WTC11 (cell line): ENCODE measurements around the gene CLEC16A. TPM values are rescaled to one million over a fixed set of nuclear protein-coding genes. Genes with fewer than 3 reads are reported as not detected.

Experiments
- ATAC-seq: fragments of 200-7000 bp; cut with Tn5 transposase; 2 replicates; pipeline ENCODE4 v1.10.0; 2021; ENCODE audit warnings: mild to moderate bottlenecking, moderate library complexity
- CTCF ChIA-PET: fragments of 300-600 bp; sonication (Branson Sonifier 250); formaldehyde crosslinking; loops from one replicate; lab custom pipeline; 2021; ENCODE audit warnings: antibody characterized with exemption; lab: Charles Lee
- POLR2A ChIA-PET: fragments of 350-600 bp; sonication (Branson Sonifier 250); formaldehyde crosslinking; loops from one replicate; lab custom pipeline; 2021; ENCODE audit warnings: antibody characterized with exemption; lab: Charles Lee
- DNase-seq: peaks from one replicate; pipeline ENCODE4 v3.0.0; 2021; ENCODE audit warnings: low spot score
- H3K27ac Mint-ChIP-seq: 2 replicates; pipeline ENCODE4 v1.8.0; 2021; ENCODE audit warnings: mixed read lengths
- H3K27me3 Mint-ChIP-seq: 2 replicates; pipeline ENCODE4 v1.8.0; 2021; ENCODE audit warnings: low read depth, mild to moderate bottlenecking, moderate library complexity, mixed read lengths
- H3K36me3 Mint-ChIP-seq: 2 replicates; pipeline ENCODE4 v1.8.0; 2021; ENCODE audit warnings: mixed read lengths
- H3K4me1 Mint-ChIP-seq: 2 replicates; pipeline ENCODE4 v1.8.0; 2022; ENCODE audit warnings: mixed read lengths
- H3K4me3 Mint-ChIP-seq: 2 replicates; pipeline ENCODE4 v1.8.0; 2021; ENCODE audit warnings: mild to moderate bottlenecking, moderate library complexity, mixed read lengths
- H3K9me3 Mint-ChIP-seq: 2 replicates; pipeline ENCODE4 v1.8.0; 2021; ENCODE audit warnings: mixed read lengths
- ATF6 ChIP-seq: sonication (generic); formaldehyde crosslinking; IDR thresholded peaks from 2 replicates; pipeline ENCODE4 v1.8.1; 2023; ENCODE audit warnings: mild to moderate bottlenecking, missing genetic modification reagents
- EMX1 ChIP-seq: fragments of 250-450 bp; sonication (Bioruptor Pico); IDR thresholded peaks from 2 replicates; pipeline ENCODE4 v1.8.0; 2021; ENCODE audit warnings: mild to moderate bottlenecking
- ERG ChIP-seq: fragments of 250-450 bp; sonication (Bioruptor Pico); IDR thresholded peaks from 2 replicates; pipeline ENCODE4 v1.8.0; 2021; ENCODE audit warnings: mild to moderate bottlenecking
- GABPB1 ChIP-seq: sonication (generic); formaldehyde crosslinking; IDR thresholded peaks from 2 replicates; pipeline ENCODE4 v1.8.1; 2023; ENCODE audit warnings: mild to moderate bottlenecking, missing genetic modification reagents
- NFE2L1 ChIP-seq: sonication (generic); formaldehyde crosslinking; IDR thresholded peaks from 2 replicates; pipeline ENCODE4 v1.8.1; 2023; ENCODE audit warnings: missing genetic modification reagents
- NR3C1 ChIP-seq: sonication (generic); formaldehyde crosslinking; conservative IDR thresholded peaks from 2 replicates; pipeline ENCODE4 v1.8.1; 2023; ENCODE audit warnings: low read depth, mild to moderate bottlenecking, missing genetic modification reagents
- OVOL2 ChIP-seq: fragments of 250-450 bp; sonication (Bioruptor Pico); IDR thresholded peaks from 2 replicates; pipeline ENCODE4 v1.9.0; 2021; ENCODE audit warnings: mild to moderate bottlenecking, borderline replicate concordance
- SMAD3 ChIP-seq: sonication (generic); formaldehyde crosslinking; IDR thresholded peaks from 2 replicates; pipeline ENCODE4 v1.8.0; 2022; ENCODE audit warnings: missing genetic modification reagents, mild to moderate bottlenecking, borderline replicate concordance
- SOX15 ChIP-seq: fragments of 250-450 bp; sonication (Bioruptor Pico); IDR thresholded peaks from 2 replicates; pipeline ENCODE4 v1.9.0; 2021; ENCODE audit warnings: mild to moderate bottlenecking
- ZMAT4 ChIP-seq: fragments of 250-450 bp; sonication (Bioruptor Pico); IDR thresholded peaks from 2 replicates; pipeline ENCODE4 v1.9.0; 2021; ENCODE audit warnings: mild to moderate bottlenecking
- ZNF512 ChIP-seq: sonication (generic); formaldehyde crosslinking; IDR thresholded peaks from 2 replicates; pipeline ENCODE4 v1.8.1; 2022; ENCODE audit warnings: missing genetic modification reagents, borderline replicate concordance
- ZNF532 ChIP-seq: fragments of 250-450 bp; sonication (Bioruptor Pico); IDR thresholded peaks from 2 replicates; pipeline ENCODE4 v1.9.0; 2021; ENCODE audit warnings: mild to moderate bottlenecking, borderline replicate concordance
- total RNA-seq: library from RNA; stranded (reverse); gene quantifications from 3 replicates; pipeline ENCODE4 v1.2.3, GENCODE V29; 2021
- TF ChIP-seq, protein P1 (sequence below): sonication (generic); formaldehyde crosslinking; IDR thresholded peaks from 2 replicates; pipeline ENCODE4 v1.8.1; 2022; ENCODE audit warnings: low read depth, missing genetic modification reagents, borderline replicate concordance
- TF ChIP-seq, protein P2 (sequence below): sonication (generic); formaldehyde crosslinking; IDR thresholded peaks from 2 replicates; pipeline ENCODE4 v1.8.1; 2023; ENCODE audit warnings: mild to moderate bottlenecking, missing genetic modification reagents, borderline replicate concordance

The CLEC16A gene
- total RNA-seq, 1 experiment from 2014 or later = 14.4 TPM

DNA sequence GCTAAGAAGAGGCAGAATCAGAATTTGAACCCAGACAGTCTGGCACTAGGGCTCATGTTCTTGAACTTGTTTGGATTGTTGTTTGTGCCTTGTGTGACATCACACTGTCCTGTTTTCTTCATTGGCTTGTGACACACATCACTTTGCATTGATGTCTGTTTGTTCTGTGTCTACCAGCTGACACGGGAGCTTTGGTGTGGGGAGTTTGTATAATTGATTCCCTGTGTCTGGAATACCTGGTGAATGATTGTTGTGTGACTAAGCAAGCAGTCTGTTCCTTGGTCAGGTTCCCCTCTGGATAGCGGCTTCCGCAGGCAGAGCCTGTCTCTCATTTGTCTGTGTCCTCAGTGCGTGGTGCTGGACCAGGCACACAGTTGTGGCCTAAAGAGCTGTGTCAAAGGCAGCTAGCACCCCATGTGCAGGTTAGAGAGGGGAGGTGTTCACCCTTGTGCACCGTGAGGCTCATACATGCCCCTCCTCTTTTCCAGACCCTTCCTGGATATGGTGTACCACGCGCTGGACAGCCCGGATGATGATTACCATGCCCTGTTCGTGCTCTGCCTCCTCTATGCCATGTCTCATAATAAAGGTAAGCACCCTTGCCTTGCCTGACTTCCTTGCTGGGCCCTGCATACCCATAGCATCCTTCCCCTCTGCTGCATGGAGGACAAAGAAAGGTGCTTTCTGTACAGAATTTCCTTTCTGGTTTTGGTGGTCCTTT lies 80.1 kb downstream of the CLEC16A start:
- Mint-ChIP-seq H3K4me3 (no peak overlapping the region), H3K27me3 (no peaks in the 10 kb centered on the region), H3K4me1 (0 out of 2 replicates have a peak, but pooled peaks cover 3% of the 10 kb centered on the region), H3K27ac (no peak overlapping the region), H3K9me3 (peaks cover 27% of the 10 kb centered on the region)
- no peak for ATAC-seq
- ChIA-PET POLR2A (no interaction called here), CTCF (no interaction called here)
- no peak for DNase-seq
- TF ChIP-seq NFE2L1 (no peak), NR3C1 (CRISPR knock-in tag) (no peak), SOX15 (CRISPR knock-in tag) (no peak), ZMAT4 (CRISPR knock-in tag) (no peak), GABPB1 (CRISPR knock-in tag) (no peak), ERG (CRISPR knock-in tag) (no peak), OVOL2 (CRISPR knock-in tag) (no peak), SMAD3 (CRISPR knock-in tag) (no peak), ZNF532 (CRISPR knock-in tag) (no peak), EMX1 (no peak), ZNF512 (CRISPR knock-in tag) (no peak), ATF6 (CRISPR knock-in tag) (no peak)
- TF ChIP-seq, protein P1, sequence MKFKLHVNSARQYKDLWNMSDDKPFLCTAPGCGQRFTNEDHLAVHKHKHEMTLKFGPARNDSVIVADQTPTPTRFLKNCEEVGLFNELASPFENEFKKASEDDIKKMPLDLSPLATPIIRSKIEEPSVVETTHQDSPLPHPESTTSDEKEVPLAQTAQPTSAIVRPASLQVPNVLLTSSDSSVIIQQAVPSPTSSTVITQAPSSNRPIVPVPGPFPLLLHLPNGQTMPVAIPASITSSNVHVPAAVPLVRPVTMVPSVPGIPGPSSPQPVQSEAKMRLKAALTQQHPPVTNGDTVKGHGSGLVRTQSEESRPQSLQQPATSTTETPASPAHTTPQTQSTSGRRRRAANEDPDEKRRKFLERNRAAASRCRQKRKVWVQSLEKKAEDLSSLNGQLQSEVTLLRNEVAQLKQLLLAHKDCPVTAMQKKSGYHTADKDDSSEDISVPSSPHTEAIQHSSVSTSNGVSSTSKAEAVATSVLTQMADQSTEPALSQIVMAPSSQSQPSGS (CRISPR knock-in tag) = no peak
- TF ChIP-seq, protein P2, sequence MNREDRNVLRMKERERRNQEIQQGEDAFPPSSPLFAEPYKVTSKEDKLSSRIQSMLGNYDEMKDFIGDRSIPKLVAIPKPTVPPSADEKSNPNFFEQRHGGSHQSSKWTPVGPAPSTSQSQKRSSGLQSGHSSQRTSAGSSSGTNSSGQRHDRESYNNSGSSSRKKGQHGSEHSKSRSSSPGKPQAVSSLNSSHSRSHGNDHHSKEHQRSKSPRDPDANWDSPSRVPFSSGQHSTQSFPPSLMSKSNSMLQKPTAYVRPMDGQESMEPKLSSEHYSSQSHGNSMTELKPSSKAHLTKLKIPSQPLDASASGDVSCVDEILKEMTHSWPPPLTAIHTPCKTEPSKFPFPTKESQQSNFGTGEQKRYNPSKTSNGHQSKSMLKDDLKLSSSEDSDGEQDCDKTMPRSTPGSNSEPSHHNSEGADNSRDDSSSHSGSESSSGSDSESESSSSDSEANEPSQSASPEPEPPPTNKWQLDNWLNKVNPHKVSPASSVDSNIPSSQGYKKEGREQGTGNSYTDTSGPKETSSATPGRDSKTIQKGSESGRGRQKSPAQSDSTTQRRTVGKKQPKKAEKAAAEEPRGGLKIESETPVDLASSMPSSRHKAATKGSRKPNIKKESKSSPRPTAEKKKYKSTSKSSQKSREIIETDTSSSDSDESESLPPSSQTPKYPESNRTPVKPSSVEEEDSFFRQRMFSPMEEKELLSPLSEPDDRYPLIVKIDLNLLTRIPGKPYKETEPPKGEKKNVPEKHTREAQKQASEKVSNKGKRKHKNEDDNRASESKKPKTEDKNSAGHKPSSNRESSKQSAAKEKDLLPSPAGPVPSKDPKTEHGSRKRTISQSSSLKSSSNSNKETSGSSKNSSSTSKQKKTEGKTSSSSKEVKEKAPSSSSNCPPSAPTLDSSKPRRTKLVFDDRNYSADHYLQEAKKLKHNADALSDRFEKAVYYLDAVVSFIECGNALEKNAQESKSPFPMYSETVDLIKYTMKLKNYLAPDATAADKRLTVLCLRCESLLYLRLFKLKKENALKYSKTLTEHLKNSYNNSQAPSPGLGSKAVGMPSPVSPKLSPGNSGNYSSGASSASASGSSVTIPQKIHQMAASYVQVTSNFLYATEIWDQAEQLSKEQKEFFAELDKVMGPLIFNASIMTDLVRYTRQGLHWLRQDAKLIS = no peak
- TF ChIP-seq, all 79 proteins: peak for 0
- H3K36me3 Mint-ChIP-seq = peaks cover 37% of the 10 kb centered on the region
